ENCODE results near the gene MLLT1.

- TF ChIP-seq POLR2A (IDR thresholded peaks at IDR 0.05; ENCODE audit: low read depth, low read length) (no peak), POLR2AphosphoS5 (IDR thresholded peaks at IDR 0.05; ENCODE audit: low read depth, low read length) (no peak)
These were observed 91.0 kb downstream of the MLLT1 start for GRCh38 chr19:6188811-6189210.

All from GM12891 (cell line).